GM12865 (cell line): ENCODE data around the gene PAPOLG.

Source experiments
- DNase-seq: peaks from one replicate; pipeline ENCODE4 v3.0.0; 2010; ENCODE audit warnings: low read depth
- H3K4me3 ChIP-seq: 2 replicates; pipeline ENCODE4 v1.5.1; 2011; ENCODE audit warnings: mild to moderate bottlenecking, low read depth, low read length, control low read depth
- TF ChIP-seq, protein P1 (sequence below): IDR thresholded peaks from 2 replicates; pipeline ENCODE4 v1.5.1; 2011; ENCODE audit warnings: low read length, control low read depth, low read depth, inconsistent platforms; ENCODE audit not compliant: insufficient read depth; ENCODE audit errors: missing control alignments

The PAPOLG gene

GRCh38 chr2:60756097-60757087 lies at the start of gene PAPOLG:
TSS of gene PAPOLG (plus strand) at chr2:60756268. CDS start at chr2:60756479, 211 bp downstream.
- DNase-seq = peak; percentile 95
- TF ChIP-seq, protein P1, sequence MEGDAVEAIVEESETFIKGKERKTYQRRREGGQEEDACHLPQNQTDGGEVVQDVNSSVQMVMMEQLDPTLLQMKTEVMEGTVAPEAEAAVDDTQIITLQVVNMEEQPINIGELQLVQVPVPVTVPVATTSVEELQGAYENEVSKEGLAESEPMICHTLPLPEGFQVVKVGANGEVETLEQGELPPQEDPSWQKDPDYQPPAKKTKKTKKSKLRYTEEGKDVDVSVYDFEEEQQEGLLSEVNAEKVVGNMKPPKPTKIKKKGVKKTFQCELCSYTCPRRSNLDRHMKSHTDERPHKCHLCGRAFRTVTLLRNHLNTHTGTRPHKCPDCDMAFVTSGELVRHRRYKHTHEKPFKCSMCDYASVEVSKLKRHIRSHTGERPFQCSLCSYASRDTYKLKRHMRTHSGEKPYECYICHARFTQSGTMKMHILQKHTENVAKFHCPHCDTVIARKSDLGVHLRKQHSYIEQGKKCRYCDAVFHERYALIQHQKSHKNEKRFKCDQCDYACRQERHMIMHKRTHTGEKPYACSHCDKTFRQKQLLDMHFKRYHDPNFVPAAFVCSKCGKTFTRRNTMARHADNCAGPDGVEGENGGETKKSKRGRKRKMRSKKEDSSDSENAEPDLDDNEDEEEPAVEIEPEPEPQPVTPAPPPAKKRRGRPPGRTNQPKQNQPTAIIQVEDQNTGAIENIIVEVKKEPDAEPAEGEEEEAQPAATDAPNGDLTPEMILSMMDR = no peak
- H3K4me3 ChIP-seq = peak within 1 kb of the TSS; percentile 91

DNA sequence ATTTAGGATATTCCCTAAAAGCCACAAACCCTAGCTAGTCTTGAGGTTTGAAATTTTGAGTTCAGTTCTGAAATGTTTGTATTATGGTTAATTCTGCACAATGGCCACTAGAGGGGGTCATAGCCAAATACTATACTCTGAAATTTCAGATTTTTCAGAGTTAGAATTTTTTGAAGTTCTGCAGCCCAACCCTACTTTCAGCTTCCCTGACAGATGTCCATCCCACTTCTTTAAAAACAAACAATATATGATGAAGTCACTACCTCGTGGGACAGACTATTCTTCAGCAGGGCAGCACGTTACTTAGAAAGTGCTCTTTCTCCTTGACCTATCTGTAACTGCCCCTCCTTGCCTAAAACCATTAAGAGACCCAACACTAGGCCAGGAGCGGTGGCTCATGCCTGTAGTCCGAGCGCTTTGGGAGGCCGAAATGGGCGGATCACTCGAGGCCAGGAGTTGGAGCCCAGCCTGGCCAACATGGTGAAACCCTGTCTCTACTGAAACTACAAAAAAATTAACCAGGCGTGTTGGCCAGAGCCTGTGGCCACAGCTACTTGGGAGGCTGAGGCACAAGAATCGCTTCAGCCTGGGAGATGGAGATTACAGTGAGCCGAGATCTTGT lies 48.2 kb upstream of the PAPOLG start:
- DNase-seq = peak; percentile 38
- H3K4me3 ChIP-seq = no peak overlapping the region
- TF ChIP-seq, protein P1 = peak; percentile 68

- TF ChIP-seq, protein P1 = no peak
- H3K4me3 ChIP-seq = no peak overlapping the region
- no peak for DNase-seq
Measured at GRCh38 chr2:60708630-60709320, 47.3 kb upstream of the PAPOLG start.

- TF ChIP-seq, protein P1 = no peak
- no peak overlapping the region for H3K4me3 ChIP-seq
- DNase-seq = no peak
Measured at GRCh38 chr2:60710707-60711106, 45.4 kb upstream of the PAPOLG start.

- no peak for DNase-seq
- H3K4me3 ChIP-seq = no peak overlapping the region
- TF ChIP-seq, protein P1 = no peak
Measured at GRCh38 chr2:60715561-60715960, 40.5 kb upstream of the PAPOLG start.

DNA sequence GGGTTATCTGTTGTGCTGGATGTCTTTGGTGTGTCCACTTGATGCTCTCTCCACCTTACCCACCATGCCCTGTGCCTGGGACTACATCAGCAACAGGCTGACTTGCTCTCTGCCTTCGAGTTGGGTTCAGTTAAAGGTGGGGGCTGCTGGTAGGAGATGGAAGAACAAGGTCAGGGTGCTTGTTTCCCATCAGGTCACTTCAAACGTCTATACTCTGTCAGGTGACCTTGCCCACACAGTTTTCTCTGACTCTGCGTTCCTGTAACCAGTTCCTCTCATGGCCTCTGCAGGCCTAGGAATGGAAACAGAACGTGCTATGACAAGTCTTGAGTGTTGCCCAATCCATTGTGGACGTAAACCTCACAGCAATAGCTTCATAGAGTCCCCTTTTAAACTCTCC lies 38.4 kb upstream of the PAPOLG start:
- TF ChIP-seq, protein P1 = no peak
- no peak overlapping the region for H3K4me3 ChIP-seq
- no peak for DNase-seq
